K562 (cell line): Measurements from ENCODE around the gene PLGRKT.

ENCODE experiments used
- BACH1 ChIP-seq: fragments of 200-800 bp; sonication (Bioruptor generic); IDR thresholded peaks from 2 replicates; pipeline ENCODE4 v1.6.1; 2016; ENCODE audit warnings: missing genetic modification characterization, missing compliant biosample characterization
- CTCF ChIP-seq, 3 experiments: IDR thresholded peaks in 2 of 3; conservative IDR thresholded peaks in 1 of 3; 2 replicates each; pipeline ENCODE4 v1.5.1; 2011 to 2012; ENCODE audit warnings: low read length in 3 of 3, mild to moderate bottlenecking in 3 of 3, control low read depth in 2 of 3, improper control_type of control experiment in 1 of 3, inconsistent platforms in 1 of 3, low read depth in 1 of 3, mixed read lengths in 1 of 3, moderate library complexity in 1 of 3; ENCODE audit not compliant: insufficient read depth in 2 of 3
- EZH2 ChIP-seq: IDR thresholded peaks from 2 replicates; pipeline ENCODE4 v1.6.1; 2012; ENCODE audit warnings: low read depth, mild to moderate bottlenecking, inconsistent platforms, low read length, borderline replicate concordance
- FOSL1 ChIP-seq: fragments of 200-800 bp; sonication (Bioruptor generic); conservative IDR thresholded peaks from 2 replicates; pipeline ENCODE4 v1.6.1; 2016; ENCODE audit warnings: missing genetic modification characterization, missing compliant biosample characterization
- HMGXB4 ChIP-seq: sonication (generic); formaldehyde crosslinking; IDR thresholded peaks from 2 replicates; pipeline ENCODE4 v1.8.1; 2023; ENCODE audit warnings: mild to moderate bottlenecking, missing genetic modification reagents
- MNT ChIP-seq, 2 experiments: fragments of 450-650 bp; conservative IDR thresholded peaks; 2 replicates each; pipeline ENCODE4 v1.6.1; 2017; ENCODE audit warnings: mild to moderate bottlenecking in 2 of 2, moderate library complexity in 2 of 2
- NR2C2 ChIP-seq, 2 experiments: fragments of 200-800 bp in 1 of 2; sonication (Bioruptor generic) in 1 of 2; sonication (generic) in 1 of 2; formaldehyde crosslinking in 1 of 2; IDR thresholded peaks; 2 replicates each; pipeline versions ENCODE4 v1.6.1 to v1.8.0; 2016 to 2022; ENCODE audit warnings: mild to moderate bottlenecking in 1 of 2, missing compliant biosample characterization in 1 of 2, missing genetic modification characterization in 1 of 2, missing genetic modification reagents in 1 of 2
- POLR2A ChIP-seq: fragments of 450-650 bp; conservative IDR thresholded peaks from 2 replicates; pipeline ENCODE4 v1.6.1; 2016
- PTRF ChIP-seq: fragments of 450-650 bp; IDR thresholded peaks from 2 replicates; pipeline ENCODE4 v1.6.1; 2016; ENCODE audit warnings: mild to moderate bottlenecking, missing genetic modification characterization, missing compliant biosample characterization
- REST ChIP-seq, 2 experiments: fragments of 450-650 bp; formaldehyde crosslinking in 1 of 2; IDR thresholded peaks; 2 replicates each; pipeline versions ENCODE4 v1.4.0 to v1.6.1; 2014 to 2020; ENCODE audit warnings: mild to moderate bottlenecking in 2 of 2, borderline replicate concordance in 1 of 2, low read depth in 1 of 2
- SP1 ChIP-seq: sonication (generic); formaldehyde crosslinking; IDR thresholded peaks from 2 replicates; pipeline ENCODE4 v1.8.1; 2022; ENCODE audit warnings: mild to moderate bottlenecking, missing genetic modification reagents
- TARDBP ChIP-seq: fragments of 450-650 bp; IDR thresholded peaks from 2 replicates; pipeline ENCODE4 v1.6.1; 2016
- ZNF398 ChIP-seq: fragments of 250-450 bp; sonication (Bioruptor Pico); IDR thresholded peaks from 2 replicates; pipeline ENCODE4 v1.8.0; 2021; ENCODE audit warnings: moderate library complexity, mild to moderate bottlenecking, inconsistent platforms

- no peak for TF ChIP-seq BACH1
- TF ChIP-seq TARDBP: no peak
- TF ChIP-seq SP1 (CRISPR knock-in tag): no peak
- no peak for TF ChIP-seq CTCF (IDR thresholded peaks at IDR 0.05 in 2 of 3, conservative IDR thresholded peaks at IDR 0.05 in 1 of 3; ENCODE audit: insufficient read depth in 2 of 3, low read depth in 1 of 3, low read length in 3 of 3)
- no peak for TF ChIP-seq PTRF
- TF ChIP-seq FOSL1: no peak
- no peak for TF ChIP-seq REST (IDR thresholded peaks at IDR 0.05; ENCODE audit: borderline replicate concordance)
- TF ChIP-seq REST (CRISPR knock-in tag; IDR thresholded peaks at IDR 0.05; ENCODE audit: low read depth): no peak
- TF ChIP-seq MNT (conservative IDR thresholded peaks at IDR 0.05): no peak
- no peak for TF ChIP-seq ZNF398 (CRISPR knock-in tag)
- no peak for TF ChIP-seq EZH2
- no peak for TF ChIP-seq HMGXB4 (CRISPR knock-in tag)
- TF ChIP-seq NR2C2 (CRISPR knock-in tag; IDR thresholded peaks at IDR 0.05): no peak
- no peak for TF ChIP-seq NR2C2 (tag; IDR thresholded peaks at IDR 0.05)
- TF ChIP-seq POLR2A: no peak
Measured at GRCh38 chr9:5478206-5478605, 40.5 kb upstream of the PLGRKT start.
